Smooth muscle cell (in vitro differentiated cells): ENCODE results near the gene TBX22. TPM values are rescaled to one million over a fixed set of nuclear protein-coding genes. Genes with fewer than 3 reads are reported as not detected.
"Not testable (repeated sequence)": the region's sequence is repeated elsewhere in the genome, so short reads cannot be mapped to it uniquely, and the experiment has no call there.

ENCODE experiments used
- DNase-seq: peaks from one replicate; lab custom pipeline; 2025; ENCODE audit not compliant: unreplicated experiment; lab: John Stamatoyannopoulos, UW
- H2AFZ ChIP-seq: fragments of 200-600 bp; sonication (generic); 2 replicates; pipeline ENCODE4 v1.6.0; 2016; ENCODE audit warnings: antibody characterized with exemption, low read depth, mild to moderate bottlenecking
- H3F3A ChIP-seq: fragments of 200-600 bp; sonication (generic); 2 replicates; pipeline ENCODE4 v1.6.0; 2017; ENCODE audit warnings: antibody characterized with exemption, low read depth
- H3K27ac ChIP-seq: fragments of 200-600 bp; sonication (generic); 2 replicates; pipeline ENCODE4 v1.5.1; 2016; ENCODE audit warnings: low read depth, mild to moderate bottlenecking
- H3K27me3 ChIP-seq: fragments of 200-600 bp; sonication (generic); 2 replicates; pipeline ENCODE4 v1.6.1; 2016; ENCODE audit warnings: low read depth, mild to moderate bottlenecking
- H3K36me3 ChIP-seq: fragments of 200-600 bp; sonication (generic); 2 replicates; pipeline ENCODE4 v1.5.1; 2016; ENCODE audit warnings: low read depth
- H3K4me1 ChIP-seq: fragments of 200-600 bp; sonication (generic); 2 replicates; pipeline ENCODE4 v1.5.1; 2016; ENCODE audit warnings: low read depth
- H3K4me2 ChIP-seq: fragments of 200-600 bp; sonication (generic); 2 replicates; pipeline ENCODE4 v1.6.0; 2016; ENCODE audit warnings: mild to moderate bottlenecking
- H3K4me3 ChIP-seq: fragments of 200-600 bp; sonication (generic); 2 replicates; pipeline ENCODE4 v1.5.1; 2016; ENCODE audit warnings: mild to moderate bottlenecking
- H3K79me2 ChIP-seq: fragments of 200-600 bp; sonication (generic); 2 replicates; pipeline ENCODE4 v1.6.0; 2016; ENCODE audit warnings: low read depth, mild to moderate bottlenecking
- H3K9ac ChIP-seq: fragments of 200-600 bp; sonication (generic); 2 replicates; pipeline ENCODE4 v1.6.0; 2016; ENCODE audit warnings: low read depth
- H3K9me3 ChIP-seq: fragments of 200-600 bp; sonication (generic); replicated peaks from 2 replicates; pipeline ENCODE4 v1.5.1; 2016; ENCODE audit warnings: low read depth
- H4K20me1 ChIP-seq: fragments of 200-600 bp; sonication (generic); 2 replicates; pipeline ENCODE4 v1.6.0; 2016; ENCODE audit warnings: low read depth
- WGBS: methylation state at CpG from one replicate; pipeline ENCODE4 v1.1.7; 2016; ENCODE audit warnings: low lambda C conversion rate; 5-methylcytosine and 5-hydroxymethylcytosine counted together
- polyA plus RNA-seq: library from polyadenylated mRNA; unstranded; fragments of >200 nt; fragmentation: Nextera tagmentation; extraction: Ambion mirVana; gene quantifications from 2 replicates; pipeline ENCODE4 v1.2.1, GENCODE V29; 2016
- total RNA-seq: library from RNA; depleted of rRNA; stranded (reverse); fragments of >200 nt; gene quantifications from 2 replicates; pipeline ENCODE4 v1.2.3, GENCODE V29; 2014
- TF ChIP-seq, protein P1 (sequence below): fragments of 200-600 bp; sonication (generic); IDR thresholded peaks from 2 replicates; pipeline ENCODE4 v1.5.1; 2017; ENCODE audit warnings: borderline replicate concordance, mild to moderate bottlenecking, antibody characterized with exemption; ENCODE audit not compliant: insufficient read depth, poor library complexity, severe bottlenecking

Gene TBX22
- total and polyA plus RNA-seq, 2 experiments from 2014 or later, result 0.13 TPM; not detected in 1

DNA sequence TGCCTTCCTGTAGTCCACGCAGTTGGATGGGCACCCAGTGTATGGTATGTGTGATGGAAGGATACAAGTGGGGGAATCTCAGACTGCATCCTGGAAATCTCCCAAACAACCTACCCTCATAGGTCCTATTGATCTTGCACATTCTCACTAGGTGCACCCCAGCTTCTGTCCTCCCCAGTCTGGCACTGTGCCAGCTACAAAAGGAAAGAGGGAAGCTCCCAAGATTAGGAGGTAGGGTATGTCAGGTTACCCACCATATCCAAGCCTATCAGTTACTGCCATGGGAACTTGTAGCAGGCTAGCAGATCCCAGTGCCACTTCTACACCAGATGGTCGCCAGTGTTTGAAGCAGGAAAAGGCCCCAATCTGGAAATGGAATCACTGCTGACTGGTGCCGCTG lies 11.6 kb downstream of the TBX22 start:
- Histone ChIP-seq H4K20me1 (no peaks in the 10 kb centered on the region), H3K36me3 (no peaks in the 10 kb centered on the region), H3K4me1 (no peaks in the 10 kb centered on the region), H3K4me2 (no peak overlapping the region), H2AFZ (no peak overlapping the region), H3K9ac (no peak overlapping the region), H3K27me3 (no peaks in the 10 kb centered on the region), H3F3A (no peaks in the 10 kb centered on the region), H3K79me2 (no peaks in the 10 kb centered on the region), H3K9me3 (no peaks in the 10 kb centered on the region), H3K27ac (no peak overlapping the region), H3K4me3 (no peak overlapping the region)
- TF ChIP-seq, protein P1, sequence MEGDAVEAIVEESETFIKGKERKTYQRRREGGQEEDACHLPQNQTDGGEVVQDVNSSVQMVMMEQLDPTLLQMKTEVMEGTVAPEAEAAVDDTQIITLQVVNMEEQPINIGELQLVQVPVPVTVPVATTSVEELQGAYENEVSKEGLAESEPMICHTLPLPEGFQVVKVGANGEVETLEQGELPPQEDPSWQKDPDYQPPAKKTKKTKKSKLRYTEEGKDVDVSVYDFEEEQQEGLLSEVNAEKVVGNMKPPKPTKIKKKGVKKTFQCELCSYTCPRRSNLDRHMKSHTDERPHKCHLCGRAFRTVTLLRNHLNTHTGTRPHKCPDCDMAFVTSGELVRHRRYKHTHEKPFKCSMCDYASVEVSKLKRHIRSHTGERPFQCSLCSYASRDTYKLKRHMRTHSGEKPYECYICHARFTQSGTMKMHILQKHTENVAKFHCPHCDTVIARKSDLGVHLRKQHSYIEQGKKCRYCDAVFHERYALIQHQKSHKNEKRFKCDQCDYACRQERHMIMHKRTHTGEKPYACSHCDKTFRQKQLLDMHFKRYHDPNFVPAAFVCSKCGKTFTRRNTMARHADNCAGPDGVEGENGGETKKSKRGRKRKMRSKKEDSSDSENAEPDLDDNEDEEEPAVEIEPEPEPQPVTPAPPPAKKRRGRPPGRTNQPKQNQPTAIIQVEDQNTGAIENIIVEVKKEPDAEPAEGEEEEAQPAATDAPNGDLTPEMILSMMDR, result no peak
- WGBS, result 68% methylated on average over 3 of the region's 3 CpGs
- DNase-seq, result no peak

GRCh38 chrX:80066156-80066555 lies 51.6 kb downstream of the TBX22 start:
- H4K20me1 ChIP-seq, H3K9me3 ChIP-seq, H3K4me1 ChIP-seq, H3K36me3 ChIP-seq, H3K4me2 ChIP-seq, H3K27ac ChIP-seq, H2AFZ ChIP-seq, H3F3A ChIP-seq, H3K4me3 ChIP-seq, H3K9ac ChIP-seq, H3K79me2 ChIP-seq, DNase-seq, H3K27me3 ChIP-seq: not testable (repeated sequence)
- 67% methylated on average over 6 of the region's 6 CpGs for WGBS

GRCh38 chrX:80075625-80076024 lies 61.1 kb downstream of the TBX22 start:
- not testable (repeated sequence) for DNase-seq, H3K36me3 ChIP-seq, H3K9ac ChIP-seq, H3K4me2 ChIP-seq, H3K79me2 ChIP-seq, H3F3A ChIP-seq, H3K27me3 ChIP-seq, H3K9me3 ChIP-seq, H3K4me3 ChIP-seq, H2AFZ ChIP-seq, H3K4me1 ChIP-seq, H3K27ac ChIP-seq, H4K20me1 ChIP-seq
- 90% methylated on average over 1 of the region's 1 CpG for WGBS
